A549 (cell line): Measurements from ENCODE around the gene RASA3. TPM values are rescaled to one million over a fixed set of nuclear protein-coding genes. Genes with fewer than 3 reads are reported as not detected.

Experiments used
- ATAC-seq, 2 experiments: fragments of 200-7000 bp in 1 of 2; fragments of >200 bp in 1 of 2; cut with Nextera tagmentation in 1 of 2; cut with Tn5 transposase in 1 of 2; 3 replicates each; pipeline versions ENCODE4 v1.8.0 to v1.9.1; 2018 to 2020; ENCODE audit warnings: mild to moderate bottlenecking in 1 of 2, moderate library complexity in 1 of 2
- CTCF ChIA-PET: fragments of 300-600 bp; sonication (Branson Sonifier 250); formaldehyde crosslinking; extraction: SDS; loops from one replicate; lab custom pipeline; 2021; ENCODE audit warnings: antibody characterized with exemption, inconsistent platforms; lab: Yijun Ruan, JAX
- POLR2A ChIA-PET: fragments of 350-600 bp; formaldehyde crosslinking; extraction: SDS; loops from one replicate; lab custom pipeline; 2021; ENCODE audit warnings: antibody characterized with exemption, inconsistent platforms; lab: Yijun Ruan, JAX
- DNase-seq, 2 experiments: peaks; one replicate each; pipeline versions ENCODE4 v3.0.0 to v3.0.0-alpha.2; 2011 to 2016; ENCODE audit warnings: low read depth in 1 of 2, low spot score in 1 of 2
- FAIRE-seq: peaks from 2 replicates; lab custom pipeline; 2011; peaks lifted over from hg19 to GRCh38; lab: Jason Lieb, UNC
- H3K27ac ChIP-seq, 2 experiments: fragments of >200 bp; sonication (Bioruptor Twin); formaldehyde crosslinking; 3 replicates each; pipeline ENCODE4 v1.5.1; 2016 to 2017
- H3K4me1 ChIP-seq: fragments of >200 bp; sonication (Bioruptor Twin); formaldehyde crosslinking; 3 replicates; pipeline ENCODE4 v1.6.1; 2016
- H3K4me2 ChIP-seq: fragments of >200 bp; sonication (Bioruptor Twin); formaldehyde crosslinking; 3 replicates; pipeline ENCODE4 v1.6.1; 2016
- H3K4me3 ChIP-seq: fragments of >200 bp; sonication (Bioruptor Twin); formaldehyde crosslinking; 3 replicates; pipeline ENCODE4 v1.5.1; 2016
- H3K9me3 ChIP-seq: fragments of >200 bp; sonication (Bioruptor Twin); formaldehyde crosslinking; 3 replicates; pipeline ENCODE4 v1.6.1; 2016
- CBX8 ChIP-seq: fragments of 200-600 bp; sonication (generic); IDR thresholded peaks from 2 replicates; pipeline ENCODE4 v1.6.1; 2016
- CHD2 ChIP-seq: fragments of 150-350 bp; IDR thresholded peaks from 2 replicates; pipeline ENCODE4 v1.6.1; 2014; ENCODE audit warnings: low read length; ENCODE audit not compliant: partially characterized antibody
- EHMT2 ChIP-seq: fragments of 200-600 bp; sonication (generic); IDR thresholded peaks from 2 replicates; pipeline ENCODE4 v1.6.1; 2016; ENCODE audit warnings: antibody characterized with exemption, low read depth, mild to moderate bottlenecking, moderate library complexity
- EP300 ChIP-seq, 2 experiments: fragments of >200 bp; sonication (Bioruptor Twin); formaldehyde crosslinking; IDR thresholded peaks; 2 replicates in 1 of 2; 3 replicates in 1 of 2; pipeline ENCODE4 v1.6.1; 2016 to 2017
- FOSB ChIP-seq: fragments of 250-450 bp; sonication (Bioruptor Pico); IDR thresholded peaks from 2 replicates; pipeline ENCODE4 v1.5.0; 2020; ENCODE audit warnings: mild to moderate bottlenecking, moderate library complexity
- FOXS1 ChIP-seq: fragments of 250-450 bp; sonication (Bioruptor Pico); IDR thresholded peaks from 2 replicates; pipeline ENCODE4 v1.5.0; 2020; ENCODE audit warnings: mild to moderate bottlenecking, moderate library complexity
- GATA3 ChIP-seq: IDR thresholded peaks from 2 replicates; pipeline ENCODE4 v1.6.1; 2012; ENCODE audit warnings: borderline replicate concordance
- HDAC2 ChIP-seq: fragments of 200-600 bp; sonication (generic); IDR thresholded peaks from 2 replicates; pipeline ENCODE4 v1.6.1; 2016
- HEYL ChIP-seq: fragments of 250-450 bp; sonication (Bioruptor Pico); IDR thresholded peaks from 2 replicates; pipeline ENCODE4 v1.8.0; 2021; ENCODE audit warnings: mild to moderate bottlenecking, moderate library complexity
- HOXB13 ChIP-seq: fragments of 250-450 bp; sonication (Bioruptor Pico); IDR thresholded peaks from 2 replicates; pipeline ENCODE4 v1.5.0; 2020; ENCODE audit warnings: low read depth, mild to moderate bottlenecking, moderate library complexity
- KDM1A ChIP-seq: fragments of 200-600 bp; sonication (generic); IDR thresholded peaks from 2 replicates; pipeline ENCODE4 v1.6.1; 2016; ENCODE audit warnings: low read depth, mild to moderate bottlenecking
- MAZ ChIP-seq: fragments of 150-350 bp; IDR thresholded peaks from 2 replicates; pipeline ENCODE4 v1.6.1; 2014; ENCODE audit warnings: antibody characterized with exemption, low read depth, low read length, borderline replicate concordance
- NFE2L2 ChIP-seq: fragments of 150-350 bp; conservative IDR thresholded peaks from 2 replicates; pipeline ENCODE4 v1.6.1; 2014; ENCODE audit warnings: low read length
- NR3C1 ChIP-seq: fragments of >200 bp; sonication (Bioruptor Twin); formaldehyde crosslinking; IDR thresholded peaks from 3 replicates; pipeline ENCODE4 v1.6.1; 2017
- PHF8 ChIP-seq: fragments of 200-600 bp; sonication (generic); IDR thresholded peaks from 2 replicates; pipeline ENCODE4 v1.6.1; 2016; ENCODE audit warnings: low read depth, mild to moderate bottlenecking, antibody characterized with exemption, moderate library complexity, borderline replicate concordance
- POLR2A ChIP-seq: IDR thresholded peaks from 2 replicates; pipeline ENCODE4 v1.6.1; 2012; ENCODE audit warnings: mild to moderate bottlenecking, low read length
- POLR2AphosphoS2 ChIP-seq: conservative IDR thresholded peaks from 2 replicates; pipeline ENCODE4 v1.6.1; 2012; ENCODE audit warnings: low read length, improper control_type of control experiment, inconsistent platforms
- RCOR1 ChIP-seq: fragments of 150-350 bp; IDR thresholded peaks from 2 replicates; pipeline ENCODE4 v1.6.1; 2014; ENCODE audit warnings: antibody characterized with exemption, low read length, low read depth
- SMC3 ChIP-seq: fragments of >200 bp; sonication (Bioruptor Twin); formaldehyde crosslinking; IDR thresholded peaks from 3 replicates; pipeline ENCODE4 v1.6.1; 2018; ENCODE audit warnings: inconsistent platforms
- SREBF2 ChIP-seq: fragments of 450-650 bp; IDR thresholded peaks from 2 replicates; pipeline ENCODE4 v1.6.1; 2014; ENCODE audit warnings: mild to moderate bottlenecking, moderate library complexity
- TP53 ChIP-seq: fragments of 250-450 bp; sonication (Bioruptor Pico); IDR thresholded peaks from 2 replicates; pipeline ENCODE4 v1.5.0; 2021; ENCODE audit warnings: mild to moderate bottlenecking, moderate library complexity
- WGBS: methylation state at CpG from one replicate; pipeline ENCODE4 v1.1.6; 2017; ENCODE audit errors: missing lambda C conversion rate; 5-methylcytosine and 5-hydroxymethylcytosine counted together
- polyA plus RNA-seq, 4 experiments: library from polyadenylated mRNA; depleted of rRNA in 3 of 4; stranded (reverse); fragments of >200 nt; fragmentation: RNase III in 1 of 4; extraction: RNeasy Plus Mini Kit Qiagen cat#74134 plus additional on column Dnase treatment in 1 of 4; gene quantifications; 2 replicates in 3 of 4; 3 replicates in 1 of 4; pipeline ENCODE4 v1.2.3, GENCODE V29; 2011 to 2017
- TF ChIP-seq, protein P1 (sequence below): IDR thresholded peaks from 2 replicates; pipeline ENCODE4 v1.6.1; 2012
- TF ChIP-seq, protein P2 (sequence below): fragments of 450-650 bp; IDR thresholded peaks from 2 replicates; pipeline ENCODE4 v1.6.1; 2014; ENCODE audit warnings: antibody characterized with exemption
- TF ChIP-seq, protein P3 (sequence below): fragments of >200 bp; sonication (Bioruptor Twin); formaldehyde crosslinking; IDR thresholded peaks from 2 replicates; pipeline ENCODE4 v1.6.1; 2016
- TF ChIP-seq, protein P4 (sequence below): IDR thresholded peaks from 2 replicates; pipeline ENCODE4 v1.6.1; 2012; ENCODE audit warnings: low read depth, borderline replicate concordance

RASA3 gene
- polyA plus RNA-seq, 2 of the 4 experiments (the other 2 are of a cell fraction): 4.3 to 7.6 TPM

DNA sequence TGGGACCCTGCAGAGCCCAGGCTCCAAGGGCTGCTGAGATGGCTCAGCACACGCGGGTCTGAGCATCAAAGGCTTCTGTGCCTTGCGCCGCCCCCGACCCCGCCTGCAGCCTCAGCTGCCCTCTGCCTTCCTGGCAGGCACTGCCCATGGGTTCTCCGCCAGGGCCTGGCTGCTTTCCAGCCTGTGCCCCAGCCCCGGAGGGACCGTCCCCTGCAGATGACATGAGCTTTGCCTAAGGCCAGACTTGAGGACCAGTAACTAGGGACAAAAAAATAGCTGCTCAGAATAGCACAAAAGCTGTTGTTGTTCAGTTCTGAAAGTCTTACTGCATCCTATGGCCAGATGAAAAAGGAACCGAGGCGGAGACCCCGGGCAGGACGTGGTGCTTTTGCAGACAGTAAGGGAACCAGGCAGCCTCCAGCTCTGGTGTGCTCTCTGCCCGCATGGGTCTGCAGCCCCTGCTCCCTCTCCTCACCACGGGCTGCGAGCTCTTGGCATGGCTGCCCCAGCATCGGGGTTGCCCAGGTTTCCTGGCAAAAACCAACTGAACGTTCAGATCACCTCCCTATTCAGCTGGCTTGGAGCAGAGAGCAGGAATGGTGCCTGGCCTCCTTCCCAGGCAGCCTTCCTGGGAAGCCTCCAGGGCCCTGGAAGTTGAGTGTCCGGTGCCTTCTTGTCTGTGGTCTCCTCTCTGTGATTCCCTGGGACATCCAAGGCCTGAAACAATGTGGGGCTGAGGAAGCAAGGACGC lies 34.1 kb upstream of the RASA3 start:
- TF ChIP-seq HDAC2 (no peak), KDM1A (no peak), FOXS1 (CRISPR knock-in tag) (no peak), RCOR1 (no peak), NR3C1 (no peak)
- TF ChIP-seq, protein P1, sequence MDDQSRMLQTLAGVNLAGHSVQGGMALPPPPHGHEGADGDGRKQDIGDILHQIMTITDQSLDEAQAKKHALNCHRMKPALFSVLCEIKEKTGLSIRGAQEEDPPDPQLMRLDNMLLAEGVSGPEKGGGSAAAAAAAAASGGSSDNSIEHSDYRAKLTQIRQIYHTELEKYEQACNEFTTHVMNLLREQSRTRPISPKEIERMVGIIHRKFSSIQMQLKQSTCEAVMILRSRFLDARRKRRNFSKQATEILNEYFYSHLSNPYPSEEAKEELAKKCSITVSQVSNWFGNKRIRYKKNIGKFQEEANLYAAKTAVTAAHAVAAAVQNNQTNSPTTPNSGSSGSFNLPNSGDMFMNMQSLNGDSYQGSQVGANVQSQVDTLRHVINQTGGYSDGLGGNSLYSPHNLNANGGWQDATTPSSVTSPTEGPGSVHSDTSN: no peak
- no peaks in the 10 kb centered on the region for H3K4me1 ChIP-seq
- 81% methylated on average over 17 of the region's 20 CpGs for WGBS
- FAIRE-seq (no peak), DNase-seq (no peak), ATAC-seq (no peak)
- no peak overlapping the region for H3K4me2 ChIP-seq
- ChIA-PET POLR2A (no interaction called here), CTCF (interaction anchor here (0.7 kb wide), 1 partner anchor 40 kb away, joined by 3 read pairs; no protein-coding TSS in a partner anchor)
- no peak overlapping the region for H3K27ac ChIP-seq
- H3K9me3 ChIP-seq: no peaks in the 10 kb centered on the region
- H3K4me3 ChIP-seq: no peak overlapping the region

DNA sequence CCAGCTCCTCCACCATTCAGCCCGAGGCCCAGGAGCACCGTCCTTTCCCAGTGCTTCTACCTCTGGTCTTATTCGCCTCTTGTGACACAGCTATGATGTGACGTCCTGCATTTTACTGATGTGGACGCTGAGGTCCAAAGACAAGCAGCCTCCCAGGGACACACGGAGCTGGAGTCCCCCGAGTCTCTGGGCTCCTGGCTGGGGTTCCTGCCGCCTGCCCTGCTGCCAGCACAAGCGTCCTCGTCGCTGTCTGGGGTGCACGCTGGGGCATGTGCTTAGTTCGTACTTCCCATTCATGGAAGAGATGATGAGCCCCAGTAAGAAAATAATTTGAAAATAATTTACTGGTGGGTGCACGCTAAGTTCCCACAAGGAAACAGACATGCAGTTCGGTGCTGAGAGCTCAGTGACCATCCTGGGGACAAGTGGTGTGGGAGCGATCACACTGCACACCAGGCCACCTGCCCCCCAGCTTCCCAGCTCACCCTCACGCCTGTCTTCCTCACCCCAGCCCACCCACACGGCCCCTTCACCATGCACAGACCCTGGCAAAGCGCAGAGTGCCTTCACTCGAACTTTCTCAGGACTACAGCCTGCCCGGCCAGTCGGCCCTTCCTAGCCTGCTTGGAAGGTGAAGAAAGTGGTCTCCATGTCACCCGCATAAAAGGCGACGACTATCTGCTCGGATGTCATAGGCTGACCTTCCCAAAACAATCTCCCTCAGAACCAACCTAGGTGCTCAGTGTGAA lies 32.4 kb upstream of the RASA3 start:
- 73% methylated on average over 14 of the region's 26 CpGs for WGBS
- FAIRE-seq (no peak), ATAC-seq (no peak), DNase-seq (no peak)
- ChIA-PET CTCF (interaction anchor here (0.6 to 1.8 kb wide), 3 partner anchors 9 to 21 kb away, joined by 3 to 5 read pairs (median 3); no protein-coding TSS in a partner anchor), POLR2A (no interaction called here)
- Histone ChIP-seq H3K4me3 (no peak overlapping the region), H3K27ac (no peak overlapping the region), H3K9me3 (no peaks in the 10 kb centered on the region), H3K4me2 (no peak overlapping the region), H3K4me1 (no peaks in the 10 kb centered on the region)
- TF ChIP-seq SMC3: no peak
- TF ChIP-seq, protein P2, sequence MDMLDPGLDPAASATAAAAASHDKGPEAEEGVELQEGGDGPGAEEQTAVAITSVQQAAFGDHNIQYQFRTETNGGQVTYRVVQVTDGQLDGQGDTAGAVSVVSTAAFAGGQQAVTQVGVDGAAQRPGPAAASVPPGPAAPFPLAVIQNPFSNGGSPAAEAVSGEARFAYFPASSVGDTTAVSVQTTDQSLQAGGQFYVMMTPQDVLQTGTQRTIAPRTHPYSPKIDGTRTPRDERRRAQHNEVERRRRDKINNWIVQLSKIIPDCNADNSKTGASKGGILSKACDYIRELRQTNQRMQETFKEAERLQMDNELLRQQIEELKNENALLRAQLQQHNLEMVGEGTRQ: no peak
- TF ChIP-seq, protein P3, sequence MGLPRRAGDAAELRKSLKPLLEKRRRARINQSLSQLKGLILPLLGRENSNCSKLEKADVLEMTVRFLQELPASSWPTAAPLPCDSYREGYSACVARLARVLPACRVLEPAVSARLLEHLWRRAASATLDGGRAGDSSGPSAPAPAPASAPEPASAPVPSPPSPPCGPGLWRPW: no peak
- no peak for TF ChIP-seq FOSB (CRISPR knock-in tag)

DNA sequence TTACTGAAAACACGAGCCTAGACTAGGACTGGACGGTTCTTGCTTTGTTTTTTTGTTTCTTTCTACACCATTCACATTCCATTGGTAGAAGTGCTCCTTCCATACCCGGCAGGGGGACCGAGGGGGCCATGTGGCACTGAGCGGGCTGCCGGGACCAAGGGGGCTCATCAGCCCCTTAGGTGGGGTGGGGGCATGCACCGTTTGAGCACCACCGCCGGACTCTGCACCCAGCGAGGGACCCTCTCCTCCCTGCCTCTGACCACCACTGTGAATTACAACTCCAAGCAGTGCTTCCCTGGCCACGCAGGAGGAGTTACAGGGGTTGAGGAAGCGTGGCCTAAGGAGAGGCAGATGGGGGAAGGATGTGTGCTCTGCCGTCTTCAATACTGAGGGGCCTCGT lies 31.6 kb upstream of the RASA3 start:
- Histone ChIP-seq H3K4me1 (no peaks in the 10 kb centered on the region), H3K4me2 (no peak overlapping the region), H3K9me3 (no peaks in the 10 kb centered on the region), H3K4me3 (no peak overlapping the region), H3K27ac (no peak overlapping the region)
- WGBS: 62% methylated on average over 11 of the region's 14 CpGs
- ATAC-seq: no peak
- no peak for DNase-seq
- CTCF ChIA-PET: interaction anchor here (1.8 kb wide), 1 partner anchor 10 kb away, joined by 5 read pairs; no protein-coding TSS in a partner anchor
- TF ChIP-seq SREBF2 (no peak), POLR2A (no peak), HOXB13 (CRISPR knock-in tag) (no peak), KDM1A (no peak), TP53 (CRISPR knock-in tag) (no peak), HEYL (CRISPR knock-in tag) (no peak), GATA3 (no peak), HDAC2 (no peak), SMC3 (no peak), MAZ (no peak), NFE2L2 (no peak), EP300 (IDR thresholded peaks at IDR 0.05) (no peak), CBX8 (no peak), PHF8 (no peak), CHD2 (no peak), RCOR1 (no peak), POLR2AphosphoS2 (no peak), EHMT2 (no peak)
- TF ChIP-seq, protein P4, sequence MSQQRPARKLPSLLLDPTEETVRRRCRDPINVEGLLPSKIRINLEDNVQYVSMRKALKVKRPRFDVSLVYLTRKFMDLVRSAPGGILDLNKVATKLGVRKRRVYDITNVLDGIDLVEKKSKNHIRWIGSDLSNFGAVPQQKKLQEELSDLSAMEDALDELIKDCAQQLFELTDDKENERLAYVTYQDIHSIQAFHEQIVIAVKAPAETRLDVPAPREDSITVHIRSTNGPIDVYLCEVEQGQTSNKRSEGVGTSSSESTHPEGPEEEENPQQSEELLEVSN: no peak
- POLR2A ChIA-PET: no interaction called here
- no peak for FAIRE-seq
